ENCODE results near the gene TRAPPC2B. TPM values are rescaled to one million over a fixed set of nuclear protein-coding genes. Genes with fewer than 3 reads are reported as not detected.
A peak's percentile ranks its signal among the peaks of the same experiment; 100 is the strongest.

TRAPPC2B gene
- total RNA-seq, 1 donor from 2014 or later = 11.4 TPM

DNA sequence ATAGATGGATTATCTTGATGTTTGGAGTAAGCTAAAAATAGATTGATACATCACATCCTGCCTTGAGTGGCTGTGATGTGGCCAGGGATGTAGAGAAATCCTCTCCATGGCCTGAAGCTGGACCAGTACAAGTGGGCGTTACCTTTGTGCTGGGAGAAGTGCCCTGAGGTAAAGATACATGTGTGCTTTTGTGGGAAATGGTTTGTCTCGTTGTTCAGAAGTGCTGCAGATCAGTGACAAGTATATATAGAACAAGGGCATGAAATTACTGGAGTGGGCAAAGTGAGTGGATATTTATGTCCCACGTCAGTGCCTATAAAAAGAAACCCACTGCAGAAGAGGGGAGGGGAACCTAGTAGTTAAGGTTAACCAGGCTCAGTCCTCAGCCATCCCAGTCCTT is 24.5 kb upstream of the TRAPPC2B start:
- Histone ChIP-seq H3K36me3 (peaks cover 2% of the 10 kb centered on the region), H3K27ac (replicated peaks) (peak overlapping the region; percentile 83), H3K9me3 (replicated peaks) (peaks cover 12% of the 10 kb centered on the region), H3K4me1 (peaks cover 30% of the 10 kb centered on the region), H3K27me3 (ENCODE audit: low read depth) (no peaks in the 10 kb centered on the region), H3K4me3 (no peak overlapping the region)
- no peak for DNase-seq
- no peak for TF ChIP-seq CTCF (IDR thresholded peaks at IDR 0.05; ENCODE audit: borderline replicate concordance)
- intact Hi-C loops (cut with micrococcal nuclease) = no loop called here

DNA sequence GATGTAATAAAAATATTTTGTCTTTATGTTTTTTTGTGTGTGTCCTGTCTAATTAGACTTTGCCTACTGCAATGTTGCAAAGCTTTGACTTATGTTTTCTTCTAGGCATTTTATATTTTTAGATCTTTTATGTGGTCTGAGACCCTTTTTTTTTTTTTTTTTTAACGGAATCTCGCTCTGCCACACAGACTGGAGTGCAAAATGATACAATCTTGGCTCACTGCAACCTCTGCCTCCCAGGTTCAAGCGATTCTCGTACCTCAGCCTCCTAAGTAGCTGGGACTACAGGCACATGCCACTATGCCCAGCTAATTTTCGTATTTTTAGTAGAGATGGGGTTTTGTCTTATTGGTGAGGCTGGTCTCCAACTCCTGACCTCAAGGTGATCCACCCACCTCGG is 20.8 kb upstream of the TRAPPC2B start:
- Histone ChIP-seq H3K27ac (replicated peaks) (no peak overlapping the region), H3K36me3 (no peaks in the 10 kb centered on the region), H3K4me1 (peaks cover 19% of the 10 kb centered on the region), H3K4me3 (no peak overlapping the region), H3K27me3 (ENCODE audit: low read depth) (no peaks in the 10 kb centered on the region), H3K9me3 (replicated peaks) (no peaks in the 10 kb centered on the region)
- intact Hi-C loops (cut with micrococcal nuclease) = no loop called here
- TF ChIP-seq CTCF (IDR thresholded peaks at IDR 0.05; ENCODE audit: borderline replicate concordance) = no peak
- no peak for DNase-seq

GRCh38 chr19:57348136-57348535 is 15.2 kb upstream of the TRAPPC2B start:
- peaks cover 9% of the 10 kb centered on the region for H3K9me3 ChIP-seq (replicated peaks)

DNA sequence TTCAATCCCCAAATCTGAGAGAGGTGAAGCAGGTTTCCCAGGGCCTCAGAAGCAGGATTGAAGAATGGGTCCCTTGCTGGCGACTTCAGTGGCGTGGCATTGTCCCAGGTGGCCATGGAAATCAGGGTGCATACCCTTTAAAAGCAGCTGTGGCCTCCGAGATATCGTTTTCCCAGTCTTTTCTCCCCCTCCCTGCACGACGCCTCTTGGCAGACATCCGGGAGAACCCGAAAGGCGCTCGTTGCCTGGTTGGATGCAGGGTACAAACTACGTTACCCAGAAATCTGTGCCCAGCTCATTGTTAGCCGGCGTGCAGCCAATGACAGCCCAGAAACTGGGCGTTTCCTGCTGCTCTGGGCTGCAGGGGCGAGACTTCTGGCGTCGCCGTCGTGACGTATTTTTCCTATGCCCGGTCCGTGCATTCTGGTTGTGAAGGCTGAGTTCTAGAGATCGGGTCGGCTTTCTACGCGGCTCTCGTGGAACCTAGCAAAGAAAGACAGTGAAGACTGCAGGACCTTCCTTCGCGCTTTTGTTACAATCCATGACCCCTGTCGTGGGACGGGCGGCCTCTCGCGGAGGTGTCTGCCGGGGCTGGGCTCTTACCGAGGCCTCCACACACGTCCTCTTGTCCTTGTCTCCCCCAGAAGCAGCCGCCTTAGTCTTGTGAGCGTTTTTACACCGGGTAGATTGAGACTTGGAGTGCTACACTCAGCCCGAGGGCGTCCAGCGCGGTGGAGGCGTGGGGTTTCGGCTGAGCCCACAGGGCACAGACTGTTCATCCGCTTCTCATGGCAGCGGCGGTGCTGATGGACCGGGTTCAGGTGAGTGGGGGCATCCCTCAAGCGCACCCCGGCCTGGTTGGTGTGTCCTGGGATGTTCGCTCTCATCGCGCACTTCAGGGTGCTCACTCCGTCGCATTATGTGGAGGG is 12.2 kb upstream of the TRAPPC2B start, which contains the start of gene ZNF304:
Gene ZNF304 (plus strand): TSS at position 395 of the 929 bp plus-strand sequence. CDS start 394 bp downstream, at position 789.
- Histone ChIP-seq H3K4me3 (peak within 1 kb of the TSS; percentile 96), H3K4me1 (peaks cover 47% of the 10 kb centered on the region), H3K27me3 (ENCODE audit: low read depth) (no peaks in the 10 kb centered on the region), H3K9me3 (replicated peaks) (peaks cover 39% of the 10 kb centered on the region), H3K27ac (replicated peaks) (peak within 1 kb of the TSS; percentile 91), H3K36me3 (peaks cover 38% of the 10 kb centered on the region)
- DNase-seq = peak; percentile 94
- intact Hi-C loops (cut with micrococcal nuclease) = no loop called here
- TF ChIP-seq CTCF (IDR thresholded peaks at IDR 0.05; ENCODE audit: borderline replicate concordance) = no peak

More at GRCh38 chr19:57348136-57348535, 15.2 kb upstream of the TRAPPC2B start:
- Histone ChIP-seq H3K27me3 (ENCODE audit: low read depth) (no peaks in the 10 kb centered on the region), H3K27ac (replicated peaks) (no peak overlapping the region), H3K4me1 (peaks cover 25% of the 10 kb centered on the region), H3K36me3 (peaks cover 8% of the 10 kb centered on the region), H3K4me3 (no peak overlapping the region)
- no peak for DNase-seq
- no peak for TF ChIP-seq CTCF (IDR thresholded peaks at IDR 0.05; ENCODE audit: borderline replicate concordance)
- intact Hi-C loops (cut with micrococcal nuclease) = no loop called here

- no peak for TF ChIP-seq CTCF (IDR thresholded peaks at IDR 0.05; ENCODE audit: borderline replicate concordance)
- Histone ChIP-seq H3K4me1 (peaks cover 47% of the 10 kb centered on the region), H3K36me3 (peaks cover 46% of the 10 kb centered on the region), H3K27me3 (ENCODE audit: low read depth) (no peaks in the 10 kb centered on the region), H3K27ac (replicated peaks) (peak overlapping the region; percentile 91), H3K4me3 (peak overlapping the region; percentile 96), H3K9me3 (replicated peaks) (peaks cover 46% of the 10 kb centered on the region)
- no peak for DNase-seq
- intact Hi-C loops (cut with micrococcal nuclease) = no loop called here
Observed at GRCh38 chr19:57351867-57352266, 11.5 kb upstream of the TRAPPC2B start.
